NOMO-1 treated with DMSO at 0.1 percent for 48 hours (cell line): Measurements from ENCODE around the gene CTSZ.
"Not testable (repeated sequence)": the region's sequence is repeated elsewhere in the genome, so short reads cannot be mapped to it uniquely, and the experiment has no call there.

Experiments used
- DNase-seq: peaks from one replicate; lab custom pipeline; 2025; ENCODE audit not compliant: unreplicated experiment; lab: John Stamatoyannopoulos, UW

CTSZ gene

GRCh38 chr20:59006864-59007664 lies at the start of gene CTSZ:
TSS of gene CTSZ (minus strand) at chr20:59007254. CDS start at chr20:59007128, 126 bp downstream.
- peak; percentile 50 for DNase-seq

DNA sequence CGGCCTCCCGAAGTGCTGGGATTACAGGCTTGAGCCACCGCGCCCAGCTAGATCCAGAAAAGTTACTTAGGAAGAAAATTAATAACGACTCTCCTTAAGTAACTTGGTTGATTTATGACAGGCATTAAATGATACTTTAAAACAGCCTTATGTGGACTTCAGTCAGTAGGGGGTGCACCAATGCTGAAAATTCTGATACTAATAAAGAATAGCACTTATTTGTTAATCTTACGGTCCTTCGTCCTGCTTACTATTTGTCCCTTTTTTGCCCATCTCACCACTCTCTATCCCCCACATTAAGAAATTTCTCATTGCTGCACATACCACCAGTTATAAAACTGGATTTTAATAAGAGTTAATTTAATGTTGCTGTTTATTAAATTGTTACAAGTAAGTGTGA lies 48.2 kb upstream of the CTSZ start:
- peak; percentile 29 for DNase-seq

DNA sequence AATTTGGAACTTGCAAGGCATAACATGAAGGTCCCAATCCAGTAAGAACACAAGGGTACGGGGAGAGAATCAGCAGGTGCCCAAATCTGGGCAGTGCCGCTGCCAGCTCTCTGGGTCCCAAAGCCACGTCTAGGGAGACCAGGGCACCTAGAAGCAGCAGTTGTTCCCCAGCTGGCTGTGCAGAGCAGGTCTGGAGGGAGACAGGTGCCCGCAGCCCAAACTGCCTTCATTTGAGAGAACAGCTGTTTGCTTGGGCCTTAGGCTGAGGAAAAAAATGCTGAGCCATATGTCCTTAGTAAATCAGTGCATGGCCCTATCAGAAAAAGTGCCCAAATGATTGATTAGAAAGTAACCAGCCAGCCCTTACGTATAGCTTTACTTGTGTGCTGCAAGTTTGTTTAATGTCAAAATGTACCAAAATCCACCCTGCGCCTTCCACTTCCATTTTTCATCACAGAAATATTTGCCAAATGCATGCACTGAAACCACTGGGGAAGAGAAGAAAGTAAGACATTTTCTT lies 44.7 kb upstream of the CTSZ start:
- no peak for DNase-seq

- DNase-seq = no peak
Measured at GRCh38 chr20:59050437-59050836, 43.4 kb upstream of the CTSZ start.

DNA sequence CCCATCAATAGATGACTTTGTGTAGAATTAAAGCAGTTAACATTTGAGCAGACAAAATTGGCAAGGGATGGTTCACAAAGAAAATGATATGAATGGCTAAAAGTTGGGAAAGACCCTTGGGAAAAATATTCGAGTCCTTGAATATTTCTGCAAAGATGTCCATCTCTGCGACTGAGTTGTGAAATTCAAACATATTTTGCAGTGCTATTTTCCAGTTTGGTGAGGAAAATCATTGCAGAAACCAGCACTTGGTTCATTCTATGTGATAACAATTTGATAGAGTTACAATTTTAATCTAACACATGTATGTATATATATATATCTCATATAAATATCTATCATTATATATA lies 41.6 kb upstream of the CTSZ start:
- DNase-seq = no peak

GRCh38 chr20:59047938-59048680 lies 41.1 kb upstream of the CTSZ start:
- no peak for DNase-seq

GRCh38 chr20:59046862-59047261 lies 39.8 kb upstream of the CTSZ start:
- no peak for DNase-seq

DNA sequence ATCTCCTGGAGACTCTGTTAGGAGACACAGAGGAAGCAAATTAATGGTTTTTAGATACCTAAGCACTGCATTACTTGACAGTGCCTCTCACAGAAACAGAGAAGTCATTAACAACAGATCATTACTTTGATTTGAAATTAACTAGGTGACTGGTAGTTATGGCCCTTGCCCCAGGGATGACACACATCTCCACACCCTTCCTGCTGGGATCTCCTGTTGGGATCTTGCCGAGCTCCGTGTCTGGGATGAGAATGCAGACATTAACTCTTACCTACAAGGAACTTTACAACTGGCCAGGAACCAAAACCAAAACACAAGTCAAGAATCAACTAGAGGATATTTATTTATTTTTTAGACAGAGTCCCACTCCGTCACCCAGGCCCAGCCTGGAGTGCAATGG lies 37.7 kb upstream of the CTSZ start:
- DNase-seq = no peak

GRCh38 chr20:59044295-59044694 lies 37.2 kb upstream of the CTSZ start:
- no peak for DNase-seq

GRCh38 chr20:59043698-59044097 lies 36.6 kb upstream of the CTSZ start:
- DNase-seq = peak; percentile 55

DNA sequence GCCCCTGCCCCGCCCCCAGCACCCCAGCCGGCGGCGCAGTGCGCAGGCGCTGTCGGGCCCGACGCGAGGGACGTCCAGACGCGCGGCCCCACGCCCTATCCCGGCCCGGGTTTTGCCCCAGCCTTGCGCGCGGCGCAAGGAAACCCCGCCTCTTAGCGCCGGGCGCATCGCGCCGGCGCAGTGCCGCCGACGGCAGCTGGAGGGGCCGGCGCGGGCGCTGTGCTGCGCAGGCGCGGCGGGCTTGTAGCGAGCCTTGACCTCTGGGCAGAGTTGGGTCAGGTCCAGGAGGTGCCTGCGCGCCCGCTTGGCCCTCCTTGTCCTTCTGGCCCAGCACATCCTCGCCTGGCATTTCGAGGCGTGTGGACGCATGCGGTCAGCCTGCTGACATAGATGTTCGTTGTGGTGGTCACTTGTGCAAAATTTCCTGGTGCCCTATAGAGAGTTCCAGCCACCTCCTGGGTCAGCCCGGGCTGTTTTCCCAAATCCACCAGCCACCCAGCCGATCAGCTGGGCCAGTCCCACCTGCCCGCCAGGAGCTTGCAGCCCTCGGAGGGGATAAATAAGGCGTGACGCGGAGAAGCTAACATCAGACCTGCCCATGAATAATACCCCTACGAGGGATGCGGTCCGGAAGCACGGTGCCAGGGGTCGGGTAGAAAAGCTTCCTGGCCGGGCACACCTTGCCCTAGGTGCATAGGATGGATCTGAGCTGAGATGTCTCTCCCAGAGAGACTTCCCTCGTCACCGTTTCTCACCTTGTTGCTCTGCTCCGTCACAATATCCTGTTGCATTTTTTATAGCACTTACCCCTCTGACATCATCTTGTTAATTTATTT lies 36.0 kb upstream of the CTSZ start:
- DNase-seq = peak; percentile 87

GRCh38 chr20:59042151-59042795 lies 35.2 kb upstream of the CTSZ start, which contains the start of gene PRELID3B:
TSS of gene PRELID3B (minus strand) at chr20:59042786. CDS start at chr20:59042730, 56 bp downstream.
- DNase-seq = peak; percentile 49

GRCh38 chr20:59041487-59041886 lies 34.4 kb upstream of the CTSZ start:
- not testable (repeated sequence) for DNase-seq

DNA sequence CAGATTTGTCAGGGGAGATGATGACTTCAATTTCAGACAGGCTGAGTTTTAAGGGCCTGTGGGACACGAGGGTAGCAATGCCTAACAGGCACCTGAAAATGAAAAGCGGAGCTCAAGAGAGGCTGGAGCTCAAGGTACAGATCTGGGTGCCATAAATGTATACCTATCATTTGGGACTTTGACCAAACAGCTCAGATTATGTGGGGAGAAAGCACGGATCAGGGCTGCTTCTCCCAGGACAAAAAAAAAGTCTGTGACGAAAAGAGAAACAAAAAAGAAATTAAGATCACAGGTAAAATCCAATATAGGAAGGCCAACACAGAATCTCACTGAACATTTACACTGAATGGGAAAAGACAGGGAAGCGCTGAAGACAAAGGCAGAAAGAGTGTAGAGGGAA lies 33.6 kb upstream of the CTSZ start:
- no peak for DNase-seq

GRCh38 chr20:59039233-59039632 lies 32.2 kb upstream of the CTSZ start:
- DNase-seq = no peak

DNA sequence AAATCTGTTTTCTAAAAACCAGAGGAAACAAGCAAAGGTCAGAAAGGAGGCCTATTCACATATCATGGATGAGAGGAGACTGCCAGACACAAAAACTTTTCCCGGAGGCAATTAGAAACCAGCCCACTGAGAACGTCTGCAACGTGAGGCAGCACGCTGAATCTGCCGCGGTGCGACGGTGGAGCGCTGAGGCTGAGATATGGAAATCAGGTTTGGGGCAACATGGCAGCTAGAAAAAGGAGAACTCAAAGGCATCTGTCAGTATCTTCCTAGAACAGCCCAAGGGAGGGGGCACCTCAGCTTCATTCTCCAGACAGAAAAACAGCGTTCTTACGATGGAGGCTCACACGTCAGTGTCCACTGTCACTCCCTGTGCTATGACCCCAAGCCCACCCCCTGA lies 30.3 kb upstream of the CTSZ start:
- no peak for DNase-seq

- DNase-seq = no peak
Measured at GRCh38 chr20:59035381-59035780, 28.3 kb upstream of the CTSZ start.

DNA sequence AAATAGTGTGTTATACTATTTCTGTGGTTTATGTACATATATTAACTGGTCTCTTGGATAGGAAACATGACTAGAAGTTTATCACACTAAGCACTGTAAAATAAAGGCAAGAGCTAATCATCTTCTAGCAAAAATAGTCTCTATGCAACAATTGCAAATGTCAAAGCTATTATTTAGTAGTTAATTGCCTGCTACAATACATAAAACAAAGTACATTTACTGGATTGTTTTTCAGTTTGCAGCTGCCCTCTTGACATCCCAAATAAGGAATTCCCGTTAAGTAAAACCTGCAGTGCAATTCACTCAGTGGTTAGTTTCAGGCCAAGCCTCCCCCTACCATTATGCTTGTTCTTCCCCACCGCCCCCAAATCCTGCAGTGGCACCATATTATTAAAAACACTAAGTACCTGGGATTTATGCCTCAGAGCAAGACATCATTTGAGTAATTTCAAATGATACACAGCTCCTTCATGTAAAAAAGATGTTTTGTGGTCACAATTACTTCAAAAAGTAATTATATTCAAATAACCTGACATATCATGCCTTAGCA lies 26.6 kb upstream of the CTSZ start:
- DNase-seq = no peak

DNA sequence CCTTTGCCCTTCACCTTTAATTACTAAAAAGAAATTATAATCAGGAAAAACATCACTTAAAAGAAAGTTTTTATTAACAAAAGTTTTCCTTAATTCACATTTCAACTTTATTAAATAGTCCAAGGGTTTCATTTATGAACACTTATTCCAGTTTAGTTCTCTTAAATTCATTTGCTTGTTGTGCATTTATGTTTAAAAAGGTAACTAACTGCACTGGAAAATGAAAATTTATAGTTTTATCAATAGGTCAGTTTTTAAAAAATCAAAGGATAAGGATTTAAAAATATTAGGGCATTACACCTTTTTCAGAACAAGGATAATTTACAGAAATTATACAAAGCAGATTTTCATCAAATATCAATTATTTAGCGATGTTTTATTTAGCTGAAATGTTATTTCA lies 26.0 kb upstream of the CTSZ start:
- DNase-seq = no peak

DNA sequence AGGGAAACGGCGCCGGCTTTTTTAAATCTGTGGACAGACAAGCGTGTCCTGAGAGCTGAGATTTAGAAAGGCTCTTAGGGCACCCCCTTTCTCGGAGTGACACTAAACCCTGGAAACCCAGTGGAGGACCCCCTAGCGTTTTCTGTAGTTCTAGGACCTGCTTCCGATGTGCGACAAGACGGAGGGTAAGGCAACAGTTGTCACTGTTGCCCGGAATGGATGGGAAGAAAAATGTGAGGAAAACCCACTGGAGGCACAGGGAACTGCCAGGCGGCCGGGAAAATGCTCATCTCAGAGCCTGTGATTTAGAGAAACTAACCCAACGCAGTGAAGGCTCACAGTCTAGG lies 25.6 kb upstream of the CTSZ start:
- no peak for DNase-seq
